Effector CD8-positive, alpha-beta T cell (primary cell): Measurements from ENCODE around the gene TRAPPC10.
A peak's percentile ranks its signal among the peaks of the same experiment; 100 is the strongest.

ENCODE experiments used
- DNase-seq: peaks from one replicate; lab custom pipeline; 2025; lab: John Stamatoyannopoulos, UW
- total RNA-seq, 4 experiments: gene quantifications; one replicate each; lab custom pipeline; 2026; lab: John Stamatoyannopoulos, UW

The TRAPPC10 gene, protein sequence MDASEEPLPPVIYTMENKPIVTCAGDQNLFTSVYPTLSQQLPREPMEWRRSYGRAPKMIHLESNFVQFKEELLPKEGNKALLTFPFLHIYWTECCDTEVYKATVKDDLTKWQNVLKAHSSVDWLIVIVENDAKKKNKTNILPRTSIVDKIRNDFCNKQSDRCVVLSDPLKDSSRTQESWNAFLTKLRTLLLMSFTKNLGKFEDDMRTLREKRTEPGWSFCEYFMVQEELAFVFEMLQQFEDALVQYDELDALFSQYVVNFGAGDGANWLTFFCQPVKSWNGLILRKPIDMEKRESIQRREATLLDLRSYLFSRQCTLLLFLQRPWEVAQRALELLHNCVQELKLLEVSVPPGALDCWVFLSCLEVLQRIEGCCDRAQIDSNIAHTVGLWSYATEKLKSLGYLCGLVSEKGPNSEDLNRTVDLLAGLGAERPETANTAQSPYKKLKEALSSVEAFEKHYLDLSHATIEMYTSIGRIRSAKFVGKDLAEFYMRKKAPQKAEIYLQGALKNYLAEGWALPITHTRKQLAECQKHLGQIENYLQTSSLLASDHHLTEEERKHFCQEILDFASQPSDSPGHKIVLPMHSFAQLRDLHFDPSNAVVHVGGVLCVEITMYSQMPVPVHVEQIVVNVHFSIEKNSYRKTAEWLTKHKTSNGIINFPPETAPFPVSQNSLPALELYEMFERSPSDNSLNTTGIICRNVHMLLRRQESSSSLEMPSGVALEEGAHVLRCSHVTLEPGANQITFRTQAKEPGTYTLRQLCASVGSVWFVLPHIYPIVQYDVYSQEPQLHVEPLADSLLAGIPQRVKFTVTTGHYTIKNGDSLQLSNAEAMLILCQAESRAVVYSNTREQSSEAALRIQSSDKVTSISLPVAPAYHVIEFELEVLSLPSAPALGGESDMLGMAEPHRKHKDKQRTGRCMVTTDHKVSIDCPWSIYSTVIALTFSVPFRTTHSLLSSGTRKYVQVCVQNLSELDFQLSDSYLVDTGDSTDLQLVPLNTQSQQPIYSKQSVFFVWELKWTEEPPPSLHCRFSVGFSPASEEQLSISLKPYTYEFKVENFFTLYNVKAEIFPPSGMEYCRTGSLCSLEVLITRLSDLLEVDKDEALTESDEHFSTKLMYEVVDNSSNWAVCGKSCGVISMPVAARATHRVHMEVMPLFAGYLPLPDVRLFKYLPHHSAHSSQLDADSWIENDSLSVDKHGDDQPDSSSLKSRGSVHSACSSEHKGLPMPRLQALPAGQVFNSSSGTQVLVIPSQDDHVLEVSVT
- total RNA-seq = 159 to 300 (median 230) reads per million in 4 experiments

DNA sequence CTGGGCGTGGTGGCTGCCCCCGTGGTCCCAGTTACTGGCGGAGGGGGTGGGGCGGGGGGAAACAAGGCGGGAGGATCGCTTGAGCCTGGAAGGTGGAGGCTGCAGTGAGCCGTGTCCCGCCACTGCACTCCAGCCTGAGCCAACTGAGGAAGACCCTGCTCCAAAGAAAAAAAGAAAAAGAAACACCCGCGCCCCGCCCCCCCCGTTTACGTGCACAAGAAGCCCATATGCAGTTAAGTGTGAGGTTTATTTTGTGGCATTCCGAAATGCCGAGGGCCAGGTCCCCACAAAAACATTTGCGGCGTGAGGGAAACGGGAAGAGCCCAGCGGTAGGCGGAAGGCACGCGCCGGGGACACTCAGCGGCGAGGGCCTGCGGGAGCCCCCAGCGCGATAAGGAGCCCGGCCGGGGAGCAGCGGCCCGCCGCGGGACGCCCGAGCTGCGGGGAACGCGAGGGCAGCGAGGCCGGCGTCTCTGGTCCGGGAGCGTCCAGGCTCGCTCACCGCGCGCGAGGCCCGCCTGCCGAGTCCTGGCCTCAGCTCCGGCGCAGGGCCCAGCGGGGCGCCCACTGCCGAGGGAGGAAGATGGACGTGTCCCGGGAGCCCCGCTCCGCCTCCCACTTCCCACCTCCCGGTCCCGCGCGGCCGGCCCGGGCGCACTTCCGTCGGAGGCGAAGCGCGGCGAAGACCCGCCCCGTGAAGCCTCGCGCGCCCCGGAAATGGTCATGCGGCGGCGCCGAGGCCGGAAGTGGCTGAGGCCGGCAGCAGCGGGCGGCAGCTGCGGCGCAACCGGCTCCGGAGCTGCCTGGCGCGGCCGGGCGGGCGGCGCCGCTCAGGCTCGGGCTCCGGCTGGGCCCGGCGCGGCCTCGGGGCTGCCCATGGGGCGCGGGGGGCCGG is at the start of gene TRAPPC10:
TSS of gene TRAPPC10 (plus strand) at position 731 of the 895 bp plus-strand sequence. CDS start 185 bp downstream, outside the sequence.
- DNase-seq = peak; percentile 56

DNA sequence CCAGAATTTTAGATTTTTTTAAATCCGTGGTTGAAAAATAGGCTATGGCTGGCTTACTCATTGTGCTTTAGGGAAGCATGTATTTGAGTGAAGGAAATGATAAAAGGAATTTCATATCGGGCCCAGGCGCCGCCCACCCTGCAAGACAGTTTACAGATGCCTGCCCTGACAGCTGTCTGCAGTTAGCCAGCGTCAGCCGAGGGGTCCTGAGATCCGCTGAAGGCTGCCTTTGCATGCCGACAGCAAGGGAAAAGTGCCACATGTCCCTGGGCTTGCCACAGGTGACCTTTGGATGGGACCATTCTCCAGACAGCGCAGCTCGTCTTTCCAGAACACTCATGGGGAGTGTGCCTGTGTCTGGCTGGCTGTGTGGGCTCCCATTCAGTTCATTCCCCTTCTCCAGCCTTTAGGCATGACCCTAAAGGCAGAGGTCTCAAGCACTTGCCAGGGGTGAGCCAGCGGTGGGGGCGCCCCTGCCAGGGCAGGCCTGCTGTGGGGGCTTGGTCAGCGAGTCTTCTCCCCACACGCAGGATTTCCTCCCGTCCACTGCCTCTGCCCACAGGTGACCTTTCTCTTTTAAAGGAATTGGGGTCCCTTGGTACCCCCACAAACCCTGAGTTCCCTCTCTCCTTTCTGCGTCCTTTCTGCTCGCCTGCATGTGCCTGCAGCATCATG is 46.1 kb upstream of the TRAPPC10 start:
- DNase-seq = no peak

DNA sequence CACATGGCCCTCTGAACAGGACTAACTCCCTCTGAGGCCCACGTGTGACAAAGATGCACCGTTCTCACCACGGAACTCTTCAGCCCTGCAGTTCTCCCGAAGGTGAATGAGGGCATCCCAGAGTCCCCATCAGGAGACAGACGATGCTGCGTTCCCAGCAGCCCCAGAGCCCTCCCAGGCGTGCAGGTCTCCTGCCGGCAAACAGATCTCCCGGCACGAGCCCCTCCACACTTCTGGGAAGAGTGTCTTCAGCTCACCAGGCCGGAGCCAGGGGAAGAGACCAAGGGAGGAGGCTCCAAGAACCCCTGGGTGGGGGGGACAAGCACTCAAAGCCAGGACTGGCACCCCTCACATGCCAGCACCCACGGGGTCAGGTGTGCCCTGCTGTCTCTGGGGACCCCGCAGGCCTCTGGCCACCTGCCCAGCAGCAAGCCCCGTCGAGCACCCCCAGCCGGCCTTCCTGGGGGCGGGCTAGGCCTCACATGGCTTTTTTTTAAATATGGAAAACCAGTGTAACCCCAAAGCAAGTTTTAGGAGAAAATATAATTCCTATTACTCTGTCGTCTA is 45.1 kb upstream of the TRAPPC10 start:
- no peak for DNase-seq

DNA sequence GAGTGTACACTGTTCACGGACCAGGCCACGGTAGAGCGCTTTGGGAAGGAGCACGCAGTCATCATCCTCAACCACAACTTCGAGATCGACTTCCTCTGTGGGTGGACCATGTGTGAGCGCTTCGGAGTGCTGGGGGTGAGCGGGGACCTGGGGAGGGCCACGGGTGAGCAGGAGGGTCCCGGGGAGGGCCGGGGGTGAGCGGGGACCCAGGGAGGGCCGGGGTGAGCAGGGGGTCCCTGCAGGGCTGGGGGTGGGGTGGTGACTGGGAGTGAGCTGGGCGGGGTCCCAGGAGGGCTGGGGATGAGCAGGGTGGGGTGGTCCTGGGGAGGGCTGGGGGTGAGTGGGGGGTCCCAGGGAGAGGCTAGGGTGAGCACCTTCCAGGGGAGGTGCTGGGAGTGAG is 44.1 kb upstream of the TRAPPC10 start:
- DNase-seq = no peak

DNA sequence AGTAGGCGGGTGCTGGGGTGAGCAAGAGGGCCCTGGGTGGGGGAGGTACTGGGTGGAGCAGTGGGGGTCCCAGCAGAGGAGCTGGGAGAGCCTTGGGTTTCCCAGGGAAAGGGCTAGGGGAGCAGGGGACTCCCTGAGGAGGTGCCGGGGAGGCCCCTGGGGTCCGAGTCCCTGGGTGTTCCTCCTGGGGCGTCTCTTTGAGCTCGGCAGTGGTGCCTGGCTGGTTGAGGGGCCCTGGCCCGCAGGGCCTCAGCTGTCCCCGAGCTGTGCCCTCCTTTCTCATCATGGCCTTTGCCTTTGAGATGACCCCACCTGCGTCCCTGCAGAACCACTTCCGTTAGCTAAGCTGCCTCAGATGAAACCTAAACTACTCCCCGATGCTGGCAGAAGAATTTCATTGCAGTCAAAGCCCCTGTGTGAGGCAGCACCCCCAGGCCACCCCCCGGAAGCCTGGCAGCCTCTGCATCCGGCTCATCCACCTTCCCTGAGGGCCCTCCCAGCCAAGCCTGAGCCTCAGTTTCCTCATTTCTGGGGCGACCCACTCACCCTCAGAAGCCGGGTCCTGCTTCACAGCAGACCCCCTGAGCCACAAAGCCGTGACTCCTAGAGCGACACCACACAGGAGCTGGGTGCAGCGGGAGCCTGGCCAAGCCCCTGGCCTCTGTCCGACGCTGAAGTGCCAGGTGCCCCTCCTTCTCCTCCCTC is 43.5 kb upstream of the TRAPPC10 start:
- DNase-seq = no peak

DNA sequence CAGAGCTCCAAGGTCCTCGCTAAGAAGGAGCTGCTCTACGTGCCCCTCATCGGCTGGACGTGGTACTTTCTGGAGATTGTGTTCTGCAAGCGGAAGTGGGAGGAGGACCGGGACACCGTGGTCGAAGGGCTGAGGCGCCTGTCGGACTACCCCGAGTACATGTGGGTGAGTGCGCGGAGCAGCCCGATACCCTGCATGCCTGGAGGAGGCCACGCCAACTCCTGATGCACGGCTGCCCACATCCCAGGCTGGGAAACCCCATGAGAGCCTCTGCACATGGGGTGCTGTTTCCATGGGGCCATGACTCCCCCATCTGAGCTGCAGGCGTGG is 43.0 kb upstream of the TRAPPC10 start:
- DNase-seq = no peak

DNA sequence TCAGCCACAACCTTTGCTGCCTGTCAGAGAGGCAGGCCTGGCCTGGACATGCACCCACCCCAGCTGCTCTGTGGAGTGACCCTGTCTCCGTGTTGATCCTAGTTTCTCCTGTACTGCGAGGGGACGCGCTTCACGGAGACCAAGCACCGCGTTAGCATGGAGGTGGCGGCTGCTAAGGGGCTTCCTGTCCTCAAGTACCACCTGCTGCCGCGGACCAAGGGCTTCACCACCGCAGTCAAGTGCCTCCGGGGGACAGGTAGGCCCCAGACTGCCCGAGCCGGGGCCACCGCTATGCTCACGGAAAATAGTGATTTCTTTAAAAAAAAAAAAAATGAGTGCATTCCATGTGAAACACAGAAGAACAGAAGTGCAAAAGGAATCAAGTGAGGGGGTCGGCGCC is 41.6 kb upstream of the TRAPPC10 start:
- DNase-seq = no peak

DNA sequence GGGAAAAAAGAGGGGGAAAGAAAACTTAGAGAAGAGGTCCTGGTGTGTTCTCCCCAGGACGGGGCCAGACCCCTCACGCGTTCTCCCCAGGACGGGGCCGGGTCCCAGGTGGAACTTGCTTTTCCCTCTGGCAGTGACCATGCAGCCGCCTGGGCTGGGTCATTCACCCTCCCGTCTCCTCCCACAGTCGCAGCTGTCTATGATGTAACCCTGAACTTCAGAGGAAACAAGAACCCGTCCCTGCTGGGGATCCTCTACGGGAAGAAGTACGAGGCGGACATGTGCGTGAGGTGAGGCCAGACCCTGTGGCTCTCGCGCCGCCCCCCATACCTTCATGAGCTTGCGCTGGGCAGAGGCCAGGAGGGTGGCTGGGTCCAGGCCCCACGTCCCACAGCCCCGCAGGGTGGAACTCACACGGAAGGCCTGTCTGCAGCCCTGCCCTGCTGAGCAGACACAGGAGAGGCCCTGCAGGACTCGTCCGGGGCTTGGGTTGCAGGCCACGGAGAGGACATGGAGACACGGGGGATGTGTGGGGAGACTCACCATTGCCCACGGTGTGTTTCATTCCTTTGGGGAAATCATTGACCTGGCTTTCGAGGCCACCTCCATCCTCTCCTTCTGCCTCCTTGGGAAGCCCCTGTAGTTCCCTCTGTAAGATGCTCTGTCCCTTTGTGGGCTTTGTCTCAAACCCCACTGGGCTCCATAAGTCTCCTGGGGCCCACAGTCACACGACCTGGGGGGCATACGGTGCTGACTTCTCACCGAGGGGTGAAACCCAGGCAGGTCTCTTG is 40.7 kb upstream of the TRAPPC10 start:
- no peak for DNase-seq

DNA sequence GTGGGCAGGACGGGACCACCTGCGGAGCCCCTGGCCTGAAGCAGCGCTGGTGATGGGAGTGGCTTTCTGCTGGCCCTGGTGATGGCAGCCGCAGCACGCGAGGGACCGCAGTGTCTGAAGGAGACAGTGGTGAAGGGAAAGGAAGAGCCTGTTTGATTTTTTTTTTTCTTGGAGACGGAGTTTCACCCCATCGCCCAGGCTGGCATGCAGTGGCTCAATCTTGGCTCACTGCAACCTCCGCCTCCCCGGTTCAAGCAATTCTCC is 40.2 kb upstream of the TRAPPC10 start:
- DNase-seq = no peak

DNA sequence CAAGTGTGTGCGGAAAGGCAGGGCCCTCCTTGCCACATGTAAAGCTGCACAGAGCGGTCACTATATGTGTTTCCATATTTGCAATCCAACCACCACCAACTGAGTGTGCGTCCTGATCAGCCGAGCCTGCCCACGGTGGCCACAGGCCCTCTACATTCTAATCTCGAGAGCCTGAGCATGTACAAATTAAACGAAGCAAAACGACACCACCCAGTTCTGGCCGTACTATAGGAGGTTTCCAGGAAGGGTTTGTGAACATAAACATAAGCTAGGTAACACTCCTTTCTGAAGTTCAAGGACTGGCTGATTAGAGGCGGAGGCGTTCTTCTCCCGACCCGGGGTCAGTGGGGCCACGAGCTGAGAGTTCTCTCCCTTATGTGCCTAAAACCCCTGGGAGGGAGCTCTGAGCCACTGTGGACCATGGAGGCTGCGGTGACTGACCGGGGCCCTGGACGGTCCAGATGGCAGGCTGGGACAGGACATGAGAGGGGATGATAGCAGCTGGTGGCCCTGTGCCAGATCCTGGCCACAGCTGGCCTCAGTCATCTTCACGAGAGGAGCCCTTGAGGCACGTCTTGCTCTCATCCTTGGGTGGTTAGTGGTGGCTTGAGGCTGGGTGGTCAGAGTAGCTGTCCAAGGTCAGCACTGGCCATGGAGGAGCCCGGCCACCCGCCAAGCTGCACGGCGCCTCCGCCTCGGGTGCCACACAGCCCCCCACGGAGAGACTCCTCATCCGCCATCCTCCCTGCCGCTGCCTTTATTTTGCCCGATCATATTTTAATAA is 39.1 kb upstream of the TRAPPC10 start:
- no peak for DNase-seq

DNA sequence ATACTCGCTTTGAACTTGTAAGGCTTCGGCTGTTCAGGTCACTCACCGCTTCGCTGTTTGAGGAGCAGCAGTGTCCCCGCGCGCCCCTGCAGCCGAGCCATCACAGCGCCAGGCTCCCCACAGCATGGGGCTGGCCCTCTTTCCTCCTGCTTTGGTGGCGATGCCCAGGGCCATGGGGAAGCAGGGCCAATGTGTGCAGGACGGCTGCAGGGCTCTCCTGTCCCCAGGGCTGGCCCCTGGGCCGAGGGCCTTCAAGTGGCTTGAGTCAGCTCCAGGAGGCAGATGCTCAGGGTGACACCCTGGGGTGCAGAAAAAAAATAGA is 38.5 kb upstream of the TRAPPC10 start:
- no peak for DNase-seq

DNA sequence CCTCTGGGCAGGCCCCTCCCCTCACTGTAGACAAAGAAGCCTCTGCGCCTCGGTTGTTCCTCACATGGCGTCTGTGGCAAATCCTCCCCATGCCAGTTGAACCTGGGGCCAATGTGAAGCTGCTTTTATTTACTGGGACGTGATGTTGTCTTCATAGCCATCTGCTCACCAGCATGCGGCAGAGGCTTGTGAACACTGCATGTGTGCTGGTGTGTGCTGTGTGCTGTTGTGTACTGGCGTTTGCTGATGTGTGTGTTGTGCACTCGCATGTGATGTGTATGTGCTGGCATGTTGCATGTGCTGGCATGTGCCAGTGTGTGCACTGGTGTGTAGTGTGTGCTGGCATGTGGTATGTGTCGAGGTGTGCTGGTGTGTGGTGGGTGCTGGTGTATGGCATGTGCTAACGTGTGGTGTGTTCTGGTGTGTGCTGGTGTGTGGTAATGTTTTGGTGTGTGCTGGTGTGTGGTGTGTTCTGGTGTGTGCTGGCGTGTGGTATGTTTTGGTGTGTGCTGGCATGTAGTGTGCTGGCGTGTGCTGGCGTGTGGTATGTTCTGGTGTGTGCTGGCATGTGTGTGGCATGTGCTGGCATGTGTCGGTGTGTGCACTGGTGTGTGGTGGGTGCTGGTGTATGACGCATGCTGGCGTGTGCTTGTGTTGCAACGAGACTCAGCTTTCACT is 37.2 kb upstream of the TRAPPC10 start:
- DNase-seq = no peak

DNA sequence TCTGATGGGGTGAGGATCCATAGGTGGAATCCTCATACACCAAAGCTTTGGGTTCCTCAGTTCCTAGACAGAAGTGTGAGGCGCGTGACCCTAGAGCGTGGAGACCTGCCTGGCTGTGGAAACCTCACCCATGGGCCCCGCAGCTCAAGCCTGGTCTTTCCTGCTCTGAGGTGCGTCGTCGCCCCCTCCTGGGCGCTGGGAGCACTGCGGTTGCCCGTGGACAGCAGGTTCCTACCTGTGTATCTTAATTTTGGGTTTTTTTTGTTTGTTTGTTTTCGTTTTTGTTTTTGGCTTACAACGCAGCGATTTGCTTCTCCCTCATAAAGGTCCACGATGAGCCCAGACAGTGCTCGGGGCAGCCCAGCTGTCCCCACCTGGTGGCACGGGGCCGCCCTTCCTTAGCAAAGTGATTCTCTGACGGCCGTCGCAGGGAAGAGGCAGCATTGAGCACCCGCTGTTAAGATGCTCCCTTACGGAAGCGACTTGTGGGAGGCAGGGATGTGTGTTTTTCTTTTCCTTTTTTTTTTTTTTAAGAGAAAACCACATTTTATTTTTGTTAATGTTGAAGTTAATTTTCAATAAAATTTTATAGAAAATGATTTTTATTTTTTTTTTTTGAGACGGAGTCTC is 36.5 kb upstream of the TRAPPC10 start:
- peak; percentile 73 for DNase-seq

DNA sequence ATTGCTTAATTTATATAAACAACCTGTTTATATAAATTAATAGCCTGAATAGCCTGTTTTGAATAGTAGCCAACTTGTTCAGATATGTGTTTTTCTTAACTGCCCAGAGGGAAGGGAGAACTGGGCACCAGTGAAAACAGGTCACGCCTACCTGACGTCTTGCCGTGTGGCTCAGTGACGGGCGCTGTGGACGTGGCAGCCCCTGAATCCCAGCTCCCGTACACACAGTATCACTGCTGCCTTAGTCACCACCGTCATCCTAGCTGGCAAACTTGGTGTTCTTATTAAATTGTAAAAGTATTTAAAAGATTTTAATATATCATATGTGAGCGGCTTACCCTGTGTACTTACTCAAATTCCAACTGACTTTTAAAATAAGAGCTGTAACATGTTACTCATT is 35.4 kb upstream of the TRAPPC10 start:
- DNase-seq = no peak

DNA sequence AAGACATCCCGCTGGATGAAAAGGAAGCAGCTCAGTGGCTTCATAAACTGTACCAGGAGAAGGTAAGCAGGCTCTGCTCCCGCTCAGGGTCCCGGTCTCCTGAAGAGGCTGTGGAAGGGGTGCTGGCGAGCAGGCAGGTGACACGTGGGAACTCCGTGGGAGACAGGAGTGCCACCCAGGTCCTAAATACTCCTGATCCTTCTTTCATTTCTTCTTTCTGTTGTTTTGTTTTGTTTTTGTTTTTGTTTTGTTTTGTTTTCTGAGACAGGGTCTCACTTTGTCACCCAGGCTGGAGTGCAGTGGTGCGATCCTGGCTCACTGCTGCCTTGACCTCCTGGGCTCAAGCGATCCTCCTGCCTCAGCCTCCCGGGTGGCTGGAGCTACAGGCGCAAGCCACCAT is 34.0 kb upstream of the TRAPPC10 start:
- DNase-seq = no peak

DNA sequence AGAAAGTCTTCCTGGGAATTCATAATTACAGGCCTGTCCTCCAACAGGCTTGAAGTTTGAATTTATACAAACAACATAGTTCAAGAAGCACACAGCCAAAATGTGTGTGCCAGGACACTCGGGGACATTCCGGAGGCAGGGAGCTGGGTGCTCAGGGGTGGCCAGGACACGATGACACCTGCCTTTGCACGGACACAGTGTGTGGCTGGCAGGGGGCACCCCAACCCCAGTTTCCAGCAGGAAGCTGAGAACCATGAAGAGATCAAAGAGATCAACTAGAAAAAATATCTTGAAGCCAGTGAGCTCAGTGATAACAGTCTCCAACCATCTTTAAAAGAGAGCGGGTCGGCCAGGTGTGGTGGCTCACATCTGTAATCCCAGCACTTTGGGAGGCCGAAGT is 32.5 kb upstream of the TRAPPC10 start:
- no peak for DNase-seq

DNA sequence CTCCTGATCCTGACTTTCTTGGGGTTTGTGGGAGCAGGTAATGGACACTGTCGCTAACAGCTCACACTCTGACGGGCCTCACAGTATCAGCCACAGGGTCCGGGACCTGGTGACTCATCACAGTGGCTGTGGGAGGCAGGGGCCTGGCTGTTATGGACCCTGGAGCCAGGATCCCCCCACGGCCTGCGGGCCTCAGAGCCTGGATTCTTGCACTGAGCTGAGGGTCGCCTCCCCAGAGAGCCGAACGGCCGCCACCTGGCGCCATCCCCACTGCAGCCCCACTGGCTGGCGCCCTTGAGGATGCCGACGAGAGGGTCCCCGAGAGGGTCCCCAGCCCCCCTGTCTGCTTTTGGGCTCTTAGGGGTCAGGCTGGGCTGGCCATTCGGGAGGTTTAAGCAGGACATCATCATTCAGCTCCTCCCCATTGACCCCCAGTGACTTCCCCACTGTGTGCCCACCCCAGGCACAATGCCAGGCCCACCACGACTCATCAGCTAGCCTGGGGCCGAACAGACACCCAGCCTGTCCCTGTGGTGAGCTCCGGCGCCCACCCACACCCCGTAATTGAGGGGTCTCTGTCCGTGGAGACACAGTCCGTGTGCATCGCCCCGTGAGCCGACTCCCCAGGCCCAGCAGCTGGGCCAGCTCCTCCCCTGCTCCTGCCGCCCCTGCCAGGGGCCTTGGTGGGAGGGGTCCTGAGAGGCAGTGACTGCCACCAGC is 30.8 kb upstream of the TRAPPC10 start:
- no peak for DNase-seq
